Measurements from ENCODE around the gene DCX. TPM values are rescaled to one million over a fixed set of nuclear protein-coding genes. Genes with fewer than 3 reads are reported as not detected.

DCX gene
- total and polyA plus RNA-seq, 2 of the 4 experiments (the other 2 are of a cell fraction): not detected

DNA sequence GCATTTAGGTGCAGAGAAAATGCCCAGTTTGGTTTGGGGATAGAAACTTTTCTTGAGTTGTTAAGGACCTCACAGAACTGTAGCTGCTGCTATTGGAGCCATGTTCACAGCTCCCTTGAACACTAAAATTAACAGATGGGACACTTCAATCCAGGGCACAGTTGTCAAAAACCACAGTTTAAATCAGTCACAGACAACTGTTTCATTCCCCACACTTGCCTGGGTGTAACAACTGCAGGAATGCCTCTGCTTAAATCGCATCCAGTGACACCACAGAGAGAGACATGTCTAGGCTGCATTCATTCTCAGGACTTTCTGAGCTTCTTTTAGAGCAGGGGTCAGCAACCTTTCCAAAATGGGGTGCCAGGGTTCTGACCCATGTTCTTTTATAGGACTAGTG is 129.0 kb downstream of the DCX start:
- no peaks in the 10 kb centered on the region for H3K79me1 ChIP-seq (ENCODE audit: low read depth in 1 of 2, low read length in 2 of 2)
- no peak overlapping the region for H4K5ac ChIP-seq (ENCODE audit: low read depth, low read length)
- no TSS peak for BruUV-seq (replicated peaks)
- intact Hi-C loops (cut with micrococcal nuclease): no loop called here
- H3K27ac ChIP-seq (ENCODE audit: insufficient read depth, low read length): no peak overlapping the region
- no peak overlapping the region for H4K91ac ChIP-seq (ENCODE audit: insufficient read depth, low read depth, low read length)
- ATAC-seq (ENCODE audit: low read depth): no peak
- no peak overlapping the region for H2BK20ac ChIP-seq (ENCODE audit: low read depth, low read length)
- H2AFZ ChIP-seq (replicated peaks; ENCODE audit: low read length, poor library complexity): no peak overlapping the region
- H2AK9ac ChIP-seq (replicated peaks; ENCODE audit: low read depth, low read length, poor library complexity): no peak overlapping the region
- H3K36me3 ChIP-seq (ENCODE audit: control insufficient read depth, insufficient read depth, low read length): no peaks in the 10 kb centered on the region
- CTCF ChIA-PET: no interaction called here
- no peak overlapping the region for H2BK15ac ChIP-seq (ENCODE audit: low read depth, low read length)
- H3K4me1 ChIP-seq (ENCODE audit: control insufficient read depth, insufficient read depth, low read length): no peaks in the 10 kb centered on the region
- TF ChIP-seq NFE2L2 (IDR thresholded peaks at IDR 0.05; ENCODE audit: low read depth, low read length) (no peak), BHLHE40 (IDR thresholded peaks at IDR 0.05; ENCODE audit: low read depth, low read length) (no peak), POLR2A (IDR thresholded peaks at IDR 0.05; ENCODE audit: low read depth, low read length) (no peak), CEBPB (IDR thresholded peaks at IDR 0.05; ENCODE audit: low read depth, low read length) (no peak), MAFK (IDR thresholded peaks at IDR 0.05; ENCODE audit: low read depth, low read length) (no peak), RAD21 (IDR thresholded peaks at IDR 0.05; ENCODE audit: low read length) (no peak), USF2 (IDR thresholded peaks at IDR 0.05; ENCODE audit: low read depth, low read length) (no peak), RFX5 (IDR thresholded peaks at IDR 0.05; ENCODE audit: low read depth, low read length) (no peak), CHD1 (IDR thresholded peaks at IDR 0.05; ENCODE audit: low read depth, low read length) (no peak), FOS (IDR thresholded peaks at IDR 0.05; ENCODE audit: low read depth, low read length) (no peak), MAZ (IDR thresholded peaks at IDR 0.05; ENCODE audit: borderline replicate concordance, low read depth, low read length) (no peak), MXI1 (IDR thresholded peaks at IDR 0.05; ENCODE audit: borderline replicate concordance, low read depth, low read length) (no peak), RCOR1 (IDR thresholded peaks at IDR 0.05; ENCODE audit: insufficient replicate concordance, low read length) (no peak), SMC3 (IDR thresholded peaks at IDR 0.05; ENCODE audit: low read depth, low read length) (no peak)
- TF ChIP-seq, protein P1, sequence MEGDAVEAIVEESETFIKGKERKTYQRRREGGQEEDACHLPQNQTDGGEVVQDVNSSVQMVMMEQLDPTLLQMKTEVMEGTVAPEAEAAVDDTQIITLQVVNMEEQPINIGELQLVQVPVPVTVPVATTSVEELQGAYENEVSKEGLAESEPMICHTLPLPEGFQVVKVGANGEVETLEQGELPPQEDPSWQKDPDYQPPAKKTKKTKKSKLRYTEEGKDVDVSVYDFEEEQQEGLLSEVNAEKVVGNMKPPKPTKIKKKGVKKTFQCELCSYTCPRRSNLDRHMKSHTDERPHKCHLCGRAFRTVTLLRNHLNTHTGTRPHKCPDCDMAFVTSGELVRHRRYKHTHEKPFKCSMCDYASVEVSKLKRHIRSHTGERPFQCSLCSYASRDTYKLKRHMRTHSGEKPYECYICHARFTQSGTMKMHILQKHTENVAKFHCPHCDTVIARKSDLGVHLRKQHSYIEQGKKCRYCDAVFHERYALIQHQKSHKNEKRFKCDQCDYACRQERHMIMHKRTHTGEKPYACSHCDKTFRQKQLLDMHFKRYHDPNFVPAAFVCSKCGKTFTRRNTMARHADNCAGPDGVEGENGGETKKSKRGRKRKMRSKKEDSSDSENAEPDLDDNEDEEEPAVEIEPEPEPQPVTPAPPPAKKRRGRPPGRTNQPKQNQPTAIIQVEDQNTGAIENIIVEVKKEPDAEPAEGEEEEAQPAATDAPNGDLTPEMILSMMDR (conservative IDR thresholded peaks at IDR 0.05; ENCODE audit: low read depth, low read length): no peak
- TF ChIP-seq, protein P2, sequence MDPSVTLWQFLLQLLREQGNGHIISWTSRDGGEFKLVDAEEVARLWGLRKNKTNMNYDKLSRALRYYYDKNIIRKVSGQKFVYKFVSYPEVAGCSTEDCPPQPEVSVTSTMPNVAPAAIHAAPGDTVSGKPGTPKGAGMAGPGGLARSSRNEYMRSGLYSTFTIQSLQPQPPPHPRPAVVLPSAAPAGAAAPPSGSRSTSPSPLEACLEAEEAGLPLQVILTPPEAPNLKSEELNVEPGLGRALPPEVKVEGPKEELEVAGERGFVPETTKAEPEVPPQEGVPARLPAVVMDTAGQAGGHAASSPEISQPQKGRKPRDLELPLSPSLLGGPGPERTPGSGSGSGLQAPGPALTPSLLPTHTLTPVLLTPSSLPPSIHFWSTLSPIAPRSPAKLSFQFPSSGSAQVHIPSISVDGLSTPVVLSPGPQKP (IDR thresholded peaks at IDR 0.05; ENCODE audit: borderline replicate concordance, low read depth, low read length): no peak
- POLR2A ChIA-PET (ENCODE audit: unreplicated experiment): no interaction called here
- no peak overlapping the region for H3K4me2 ChIP-seq (ENCODE audit: low read depth, low read length)
- no peaks in the 10 kb centered on the region for H3K9me3 ChIP-seq (ENCODE audit: control insufficient read depth, insufficient read depth, low read length)
- H3K56ac ChIP-seq (ENCODE audit: extremely low read depth, insufficient read depth, low read length): no peak overlapping the region
- H3K9ac ChIP-seq (ENCODE audit: low read depth, low read length): no peak overlapping the region
- DNase-seq: no peak
- H2BK120ac ChIP-seq (ENCODE audit: low read depth, low read length): no peak overlapping the region
- peaks cover 2% of the 10 kb centered on the region for H3K27me3 ChIP-seq (ENCODE audit: control insufficient read depth, insufficient read depth, low read length)
- no peak overlapping the region for H3K4me3 ChIP-seq (ENCODE audit: insufficient read depth, low read depth, low read length)
- H3K23ac ChIP-seq (ENCODE audit: low read depth, low read length): no peak overlapping the region
- no peaks in the 10 kb centered on the region for H4K20me1 ChIP-seq (ENCODE audit: insufficient read depth, low read length)
- H3K14ac ChIP-seq (replicated peaks; ENCODE audit: low read depth, low read length): no peak overlapping the region
- no peak overlapping the region for H4K8ac ChIP-seq (ENCODE audit: low read depth in 2 of 2, low read length in 2 of 2)
- H2AK5ac ChIP-seq (ENCODE audit: low read depth, low read length): no peak overlapping the region
- H3K9me1 ChIP-seq (ENCODE audit: insufficient read depth, low read length): no peaks in the 10 kb centered on the region
- no peak overlapping the region for H2BK5ac ChIP-seq (ENCODE audit: low read depth, low read length, poor library complexity, severe bottlenecking)
- in situ Hi-C loops (cut with MboI; ENCODE audit: low sequenced_read_pairs): no loop called here
- H3K4ac ChIP-seq (ENCODE audit: low read depth, low read length): no peak overlapping the region
- H3K18ac ChIP-seq (ENCODE audit: low read depth, low read length): no peak overlapping the region
- WGBS, 2 experiments (ENCODE audit: extremely low coverage in 2 of 2, insufficient read length in 1 of 2): 43% methylated on average over 1 of the region's 1 CpG; no CpG with 5 or more reads in 1 of the 2 experiments
- dilution Hi-C loops (cut with HindIII; ENCODE audit: low sequenced_read_pairs, unreplicated experiment): no loop called here

All from IMR-90 (cell line).